ENCODE measurements around the gene CLEC2L. TPM values are rescaled to one million over a fixed set of nuclear protein-coding genes. Genes with fewer than 3 reads are reported as not detected.
"Not testable (repeated sequence)": the region's sequence is repeated elsewhere in the genome, so short reads cannot be mapped to it uniquely, and the experiment has no call there.

The CLEC2L gene
- total and polyA plus RNA-seq, 7 experiments from 2014 or later = not detected

DNA sequence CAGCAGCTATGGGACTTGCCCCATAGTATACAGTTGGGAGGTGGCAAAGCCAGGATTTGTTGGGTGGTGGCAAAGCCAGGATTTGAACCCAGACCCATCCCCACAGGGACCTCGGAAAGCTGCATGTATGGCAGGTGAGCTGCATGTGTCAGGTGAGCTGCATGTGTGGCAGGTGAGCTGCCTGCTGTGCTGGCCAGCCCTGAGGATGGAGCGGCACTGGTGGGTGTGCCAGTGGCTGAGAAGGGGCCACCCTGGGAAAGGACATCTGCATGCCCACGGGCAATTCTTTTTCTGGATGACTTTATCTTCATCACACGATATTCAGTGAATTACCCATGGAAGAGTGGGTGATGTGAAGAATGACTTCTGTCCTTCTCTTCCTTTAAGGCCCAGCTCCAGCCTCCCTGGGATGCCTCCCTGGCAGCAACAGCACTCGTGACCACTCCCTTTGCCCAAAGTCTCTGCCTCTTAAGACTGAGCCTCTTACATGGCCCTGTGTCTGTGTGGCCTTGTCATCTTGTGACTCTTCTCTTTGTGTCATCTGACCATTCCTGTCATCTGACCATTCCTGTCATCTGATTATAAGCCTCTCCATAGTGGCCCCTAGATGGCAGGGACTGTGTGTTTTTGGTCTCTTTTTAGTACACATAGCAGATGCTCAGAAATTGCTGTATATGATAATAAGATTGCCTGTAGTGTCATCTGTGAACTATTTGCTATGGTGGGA lies 25.0 kb downstream of the CLEC2L start:
- no peak for ATAC-seq
- H3K27ac Mint-ChIP-seq = no peak overlapping the region
- Histone ChIP-seq H3K36me3 (ENCODE audit: control insufficient read depth in 2 of 3, insufficient read depth in 3 of 3, low read length in 3 of 3) (no peaks in the 10 kb centered on the region), H3K27ac (ENCODE audit: low read depth, low read length) (no peak overlapping the region), H3K27me3 (ENCODE audit: control insufficient read depth in 2 of 2, insufficient read depth in 2 of 2, low read length in 2 of 2) (no peaks in the 10 kb centered on the region), H3K4me3 (ENCODE audit: low read length) (no peak overlapping the region), H3K4me1 (ENCODE audit: control insufficient read depth in 2 of 2, insufficient read depth in 2 of 2, low read length in 2 of 2) (no peaks in the 10 kb centered on the region), H3K9me3 (ENCODE audit: control insufficient read depth in 2 of 3, low read length in 3 of 3) (no peaks in the 10 kb centered on the region)
- intact Hi-C loops (cut with micrococcal nuclease) = no loop called here
- ChIA-PET CTCF (no interaction called here), POLR2A (interaction anchor here (0.6 kb wide), 1 partner anchor 8 kb away, joined by 3 read pairs; no protein-coding TSS in a partner anchor)
- H3K4me1 Mint-ChIP-seq = no peaks in the 10 kb centered on the region
- no peaks in the 10 kb centered on the region for H3K9me3 Mint-ChIP-seq
- no peak for DNase-seq
- no peaks in the 10 kb centered on the region for H3K36me3 Mint-ChIP-seq
- H3K27me3 Mint-ChIP-seq = peaks cover 0 to 4% (median 0%) of the 10 kb centered on the region in 5 donors
- no peak overlapping the region for H3K4me3 Mint-ChIP-seq

DNA sequence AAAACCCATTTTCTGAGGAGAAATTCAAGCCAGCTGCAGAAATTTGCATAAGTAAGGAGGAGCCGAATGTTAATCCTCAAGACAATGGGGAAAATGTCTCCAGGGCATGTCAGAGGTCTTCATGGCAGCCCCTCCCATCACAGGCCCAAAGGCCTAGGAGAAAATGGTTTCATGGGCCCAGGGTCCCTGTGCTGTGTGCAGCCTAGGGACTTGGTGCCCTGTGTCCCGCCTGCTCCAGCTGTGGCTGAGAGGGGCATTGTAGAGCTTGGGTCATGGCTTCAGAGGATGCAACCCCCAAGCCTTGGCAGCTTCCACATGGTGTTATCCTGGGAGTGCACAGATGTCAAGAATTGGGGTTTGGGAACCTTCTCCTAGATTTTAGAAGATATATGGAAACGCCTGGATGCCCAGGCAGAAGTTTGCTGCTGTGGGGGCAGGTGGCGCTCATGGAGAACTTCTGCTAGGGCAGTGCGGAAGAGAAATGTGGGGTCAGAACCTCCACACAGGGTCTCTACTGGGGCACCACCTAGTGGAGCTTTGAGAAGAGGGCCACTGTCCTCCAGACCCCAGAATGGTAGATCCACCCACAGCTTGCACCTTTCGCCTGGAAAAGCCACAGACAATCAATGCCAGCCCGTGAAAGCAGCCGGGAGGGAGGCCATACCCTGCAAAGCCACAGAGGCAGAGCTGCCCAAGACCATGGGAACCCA lies 30.7 kb downstream of the CLEC2L start:
- H3K4me1 ChIP-seq (ENCODE audit: control insufficient read depth in 2 of 2, insufficient read depth in 2 of 2, low read length in 2 of 2); H3K27ac ChIP-seq (ENCODE audit: low read depth, low read length); intact Hi-C loops (cut with micrococcal nuclease); H3K27me3 ChIP-seq (ENCODE audit: control insufficient read depth in 2 of 2, insufficient read depth in 2 of 2, low read length in 2 of 2); DNase-seq; ATAC-seq; POLR2A ChIA-PET; H3K9me3 Mint-ChIP-seq; H3K36me3 Mint-ChIP-seq; H3K4me3 Mint-ChIP-seq; CTCF ChIA-PET; H3K9me3 ChIP-seq (ENCODE audit: control insufficient read depth in 2 of 3, low read length in 3 of 3); H3K36me3 ChIP-seq (ENCODE audit: control insufficient read depth in 2 of 3, insufficient read depth in 3 of 3, low read length in 3 of 3); H3K4me1 Mint-ChIP-seq; H3K4me3 ChIP-seq (ENCODE audit: low read length): not testable (repeated sequence)
- peak overlapping the region in 1 of 9 donors; percentile 33 for H3K27ac Mint-ChIP-seq
- H3K27me3 Mint-ChIP-seq = peaks cover 0 to 27% (median 4%) of the 10 kb centered on the region in 5 donors

DNA sequence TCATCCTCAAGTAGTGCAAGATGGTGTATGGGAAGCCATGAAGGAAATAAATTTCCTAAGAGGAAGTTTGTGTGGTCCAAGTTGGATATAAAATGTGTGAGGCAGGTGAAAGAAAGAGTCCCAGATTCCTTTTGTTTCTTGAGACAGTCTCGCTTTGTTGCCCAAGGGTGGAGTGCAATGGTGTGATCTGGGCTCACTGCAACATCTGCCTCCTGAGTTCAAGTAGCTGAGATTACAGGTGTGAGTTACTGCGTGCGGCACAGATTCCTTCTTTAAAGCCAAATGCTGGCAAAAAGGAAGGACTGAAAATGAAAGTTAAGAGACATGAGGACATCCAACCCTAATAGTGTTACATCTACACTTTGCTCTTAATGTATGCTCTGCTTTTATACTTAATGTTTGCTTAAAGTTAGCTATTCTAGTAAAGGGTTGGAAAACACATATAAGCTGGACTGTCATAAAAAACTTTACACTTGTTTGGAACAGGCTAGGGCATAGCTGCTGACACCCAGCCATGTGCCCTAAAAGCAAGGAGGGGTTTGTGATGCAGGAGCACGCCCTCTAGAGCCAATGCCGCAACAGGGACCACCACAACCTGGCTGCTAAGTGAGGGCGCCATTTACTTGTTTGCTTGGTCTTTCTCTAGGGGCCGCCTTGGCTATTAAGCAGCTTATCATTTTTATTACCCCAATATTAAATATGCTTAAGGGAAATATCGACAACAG lies 34.5 kb downstream of the CLEC2L start:
- Mint-ChIP-seq H3K27me3 (peaks cover 0 to 27% (median 7%) of the 10 kb centered on the region in 5 donors), H3K4me3 (no peak overlapping the region), H3K36me3 (peaks cover 0 to 15% (median 8%) of the 10 kb centered on the region in 5 donors), H3K4me1 (peaks cover 0 to 5% (median 4%) of the 10 kb centered on the region in 7 donors), H3K27ac (no peak overlapping the region), H3K9me3 (peaks cover 0 to 5% (median 0%) of the 10 kb centered on the region in 11 donors)
- DNase-seq (no peak), ATAC-seq (no peak)
- intact Hi-C loops (cut with micrococcal nuclease) = no loop called here
- ChIA-PET CTCF (interaction anchor here (0.8 kb wide), 1 partner anchor 448 kb away, joined by 3 read pairs; no protein-coding TSS in a partner anchor), POLR2A (no interaction called here)
- H3K27ac ChIP-seq (ENCODE audit: low read depth, low read length) = no peak overlapping the region
- H3K27me3 ChIP-seq (ENCODE audit: control insufficient read depth in 2 of 2, insufficient read depth in 2 of 2, low read length in 2 of 2) = no peaks in the 10 kb centered on the region
- H3K9me3 ChIP-seq (ENCODE audit: control insufficient read depth in 2 of 3, low read length in 3 of 3) = no peaks in the 10 kb centered on the region
- no peaks in the 10 kb centered on the region for H3K36me3 ChIP-seq (ENCODE audit: control insufficient read depth in 2 of 3, insufficient read depth in 3 of 3, low read length in 3 of 3)
- H3K4me1 ChIP-seq (ENCODE audit: control insufficient read depth in 2 of 2, insufficient read depth in 2 of 2, low read length in 2 of 2) = no peaks in the 10 kb centered on the region
- no peak overlapping the region for H3K4me3 ChIP-seq (ENCODE audit: low read length)

DNA sequence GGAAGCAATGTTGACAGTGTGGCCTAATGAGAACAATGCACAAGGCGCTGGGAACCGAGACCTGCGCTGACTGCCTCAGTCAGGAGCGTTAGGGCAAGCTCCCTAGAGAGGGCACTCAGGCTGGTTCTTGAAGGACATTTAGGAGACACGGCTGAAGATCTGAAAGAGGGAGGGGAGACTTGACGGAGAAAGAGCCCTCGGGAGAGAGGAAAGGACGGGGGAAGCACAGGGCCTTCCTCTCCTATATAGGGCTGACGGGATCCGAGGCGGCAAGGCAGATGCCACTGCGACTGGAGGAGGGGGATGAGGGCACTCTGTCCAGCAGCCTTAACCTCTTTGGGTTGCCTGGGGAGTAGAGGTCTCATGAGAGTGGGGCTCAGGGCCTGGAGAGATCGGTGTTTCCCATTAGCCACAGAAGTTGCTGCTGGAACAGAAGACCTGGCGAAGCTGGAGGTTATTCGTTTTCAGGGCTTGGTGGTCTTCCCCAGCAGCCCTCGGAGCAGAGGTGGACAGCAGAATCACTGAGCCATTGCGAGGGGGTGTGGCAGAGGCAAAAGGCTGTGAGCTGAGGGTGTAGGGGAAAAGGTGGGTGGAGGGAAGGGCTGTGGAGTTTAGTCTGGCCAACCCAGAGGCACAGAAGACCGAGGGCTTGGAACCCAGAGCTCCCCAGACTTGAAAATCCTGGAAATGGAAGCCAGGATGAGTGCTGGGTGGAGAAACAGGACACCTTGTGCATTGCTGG lies 36.0 kb downstream of the CLEC2L start:
- H3K9me3 Mint-ChIP-seq = peaks cover 0 to 5% (median 0%) of the 10 kb centered on the region in 11 donors
- no peak overlapping the region for H3K27ac Mint-ChIP-seq

DNA sequence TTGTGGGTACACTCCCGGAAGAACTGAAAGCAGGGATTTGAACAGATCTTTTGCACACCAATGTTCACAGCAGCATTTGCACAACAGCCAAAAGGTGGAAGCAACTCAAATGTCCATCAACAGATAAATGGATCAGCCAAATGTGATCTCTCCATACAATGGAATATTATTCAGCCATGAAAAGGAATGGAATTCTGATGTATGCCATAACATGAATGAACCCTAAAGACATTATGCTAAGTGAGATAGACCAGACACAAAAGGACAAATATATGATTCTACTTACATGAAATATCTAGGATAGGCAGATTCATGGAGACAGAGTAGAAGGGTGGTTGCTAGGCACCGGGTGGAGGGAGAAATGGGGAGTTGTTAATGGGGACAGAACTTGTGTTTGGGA lies 36.7 kb downstream of the CLEC2L start:
- ChIA-PET CTCF (no interaction called here), POLR2A (no interaction called here)
- Mint-ChIP-seq H3K27ac (no peak overlapping the region), H3K9me3 (peaks cover 0 to 5% (median 0%) of the 10 kb centered on the region in 11 donors), H3K27me3 (peaks cover 0 to 14% (median 7%) of the 10 kb centered on the region in 5 donors), H3K4me1 (peaks cover 0 to 26% (median 17%) of the 10 kb centered on the region in 7 donors), H3K4me3 (no peak overlapping the region), H3K36me3 (peaks cover 0 to 19% (median 15%) of the 10 kb centered on the region in 5 donors)
- H3K4me1 ChIP-seq (ENCODE audit: control insufficient read depth in 2 of 2, insufficient read depth in 2 of 2, low read length in 2 of 2) = no peaks in the 10 kb centered on the region
- intact Hi-C loops (cut with micrococcal nuclease) = no loop called here
- ATAC-seq (no peak), DNase-seq (no peak)
- no peak overlapping the region for H3K4me3 ChIP-seq (ENCODE audit: low read length)
- no peaks in the 10 kb centered on the region for H3K36me3 ChIP-seq (ENCODE audit: control insufficient read depth in 2 of 3, insufficient read depth in 3 of 3, low read length in 3 of 3)
- no peaks in the 10 kb centered on the region for H3K27me3 ChIP-seq (ENCODE audit: control insufficient read depth in 2 of 2, insufficient read depth in 2 of 2, low read length in 2 of 2)
- H3K9me3 ChIP-seq (ENCODE audit: control insufficient read depth in 2 of 3, low read length in 3 of 3) = no peaks in the 10 kb centered on the region
- H3K27ac ChIP-seq (ENCODE audit: low read depth, low read length) = no peak overlapping the region

More for the DNA sequence above, 36.0 kb downstream of the CLEC2L start:
- H3K27me3 ChIP-seq (ENCODE audit: control insufficient read depth in 2 of 2, insufficient read depth in 2 of 2, low read length in 2 of 2) = no peaks in the 10 kb centered on the region
- no peak overlapping the region for H3K27ac ChIP-seq (ENCODE audit: low read depth, low read length)
- ChIA-PET CTCF (no interaction called here), POLR2A (interaction anchor here (0.7 kb wide), 1 partner anchor 525 kb away, joined by 3 read pairs; no protein-coding TSS in a partner anchor)
- H3K9me3 ChIP-seq (ENCODE audit: control insufficient read depth in 2 of 3, low read length in 3 of 3) = no peaks in the 10 kb centered on the region
- Mint-ChIP-seq H3K4me3 (no peak overlapping the region), H3K4me1 (peaks cover 0 to 20% (median 12%) of the 10 kb centered on the region in 7 donors), H3K36me3 (peaks cover 0 to 19% (median 15%) of the 10 kb centered on the region in 5 donors), H3K27me3 (peaks cover 0 to 18% (median 7%) of the 10 kb centered on the region in 5 donors)
- ATAC-seq (no peak), DNase-seq (no peak)
- no peak overlapping the region for H3K4me3 ChIP-seq (ENCODE audit: low read length)
- H3K36me3 ChIP-seq (ENCODE audit: control insufficient read depth in 2 of 3, insufficient read depth in 3 of 3, low read length in 3 of 3) = no peaks in the 10 kb centered on the region
- intact Hi-C loops (cut with micrococcal nuclease) = no loop called here
- no peaks in the 10 kb centered on the region for H3K4me1 ChIP-seq (ENCODE audit: control insufficient read depth in 2 of 2, insufficient read depth in 2 of 2, low read length in 2 of 2)

DNA sequence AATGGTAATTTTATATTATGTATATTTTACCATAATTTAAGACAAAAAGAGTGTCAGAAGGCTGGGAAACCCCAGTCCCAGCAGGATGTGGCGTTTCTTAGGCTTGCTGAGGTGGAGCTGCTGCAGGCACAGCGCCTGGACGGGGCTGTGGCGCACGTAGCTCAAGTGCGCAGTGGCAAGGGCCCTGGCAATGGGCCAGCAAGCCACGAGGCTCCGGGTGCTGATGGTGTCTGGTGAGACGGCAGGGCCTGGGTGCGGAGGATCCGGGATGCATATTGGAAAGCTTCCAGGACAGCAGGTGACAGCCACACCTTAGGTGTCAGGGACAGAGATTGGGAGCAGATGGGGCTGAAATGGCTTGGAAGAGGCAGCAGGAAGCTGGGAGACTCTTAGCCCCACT lies 37.2 kb downstream of the CLEC2L start:
- no peak overlapping the region for H3K27ac Mint-ChIP-seq
- intact Hi-C loops (cut with micrococcal nuclease) = no loop called here

More for the DNA sequence above, 37.2 kb downstream of the CLEC2L start:
- H3K4me3 ChIP-seq (ENCODE audit: low read length) = no peak overlapping the region
- H3K27ac ChIP-seq (ENCODE audit: low read depth, low read length) = no peak overlapping the region
- Mint-ChIP-seq H3K27me3 (peaks cover 0 to 12% (median 7%) of the 10 kb centered on the region in 5 donors), H3K4me1 (peaks cover 0 to 31% (median 22%) of the 10 kb centered on the region in 7 donors), H3K36me3 (peaks cover 0 to 19% (median 15%) of the 10 kb centered on the region in 5 donors), H3K4me3 (no peak overlapping the region), H3K9me3 (peaks cover 0 to 5% (median 0%) of the 10 kb centered on the region in 11 donors)
- H3K9me3 ChIP-seq (ENCODE audit: control insufficient read depth in 2 of 3, low read length in 3 of 3) = no peaks in the 10 kb centered on the region
- H3K27me3 ChIP-seq (ENCODE audit: control insufficient read depth in 2 of 2, insufficient read depth in 2 of 2, low read length in 2 of 2) = no peaks in the 10 kb centered on the region
- no peak for ATAC-seq
- no peaks in the 10 kb centered on the region for H3K4me1 ChIP-seq (ENCODE audit: control insufficient read depth in 2 of 2, insufficient read depth in 2 of 2, low read length in 2 of 2)
- CTCF ChIA-PET = no interaction called here
- POLR2A ChIA-PET = no interaction called here
- no peaks in the 10 kb centered on the region for H3K36me3 ChIP-seq (ENCODE audit: control insufficient read depth in 2 of 3, insufficient read depth in 3 of 3, low read length in 3 of 3)
- no peak for DNase-seq

All from naive thymus-derived CD4-positive, alpha-beta T cell (primary cell).